ENCODE measurements around the gene SLC15A4.

SLC15A4 gene

GRCh38 chr12:128754275-128754674, 69.5 kb downstream of the SLC15A4 start:
- DNase-seq (ENCODE audit: low read depth), result no peak

GRCh38 chr12:128753438-128753837, 70.3 kb downstream of the SLC15A4 start:
- DNase-seq (ENCODE audit: low read depth), result no peak

- no peak for DNase-seq (ENCODE audit: low read depth)
Observed at GRCh38 chr12:128752386-128752785, 71.4 kb downstream of the SLC15A4 start.

GRCh38 chr12:128747441-128747840, 76.3 kb downstream of the SLC15A4 start:
- no peak for DNase-seq (ENCODE audit: low read depth)

GRCh38 chr12:128745772-128746689, 77.7 kb downstream of the SLC15A4 start:
- no peak for DNase-seq (ENCODE audit: low read depth)

GRCh38 chr12:128743916-128744315, 79.8 kb downstream of the SLC15A4 start:
- DNase-seq (ENCODE audit: low read depth), result no peak

Measured in CMK (cell line).